ENCODE data around the gene INPP5D.

INPP5D gene

DNA sequence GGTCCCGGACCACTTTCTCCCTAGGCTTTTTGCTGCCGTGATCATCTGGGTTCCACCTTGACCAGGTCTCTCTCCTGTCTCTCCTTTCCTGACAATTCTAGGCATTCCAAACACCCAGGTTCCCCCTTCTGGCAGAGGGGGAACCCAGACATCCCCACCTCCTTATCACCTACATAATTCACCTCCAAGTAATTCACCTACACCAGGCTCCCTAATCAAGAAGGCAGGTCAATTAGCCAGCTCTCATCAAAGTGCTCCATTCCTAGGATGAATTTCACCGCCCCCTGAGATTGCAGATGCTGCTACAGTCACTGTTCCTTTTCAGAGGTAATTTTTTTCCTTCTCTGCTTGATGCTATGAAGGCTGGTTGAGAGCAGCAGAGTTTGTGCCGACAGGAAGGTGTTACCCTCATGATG is 149.0 kb downstream of the INPP5D start:
- no peak overlapping the region for H3K27ac ChIP-seq
- no peak for TF ChIP-seq CTCF (conservative IDR thresholded peaks at IDR 0.05)

- H3K27ac ChIP-seq = no peak overlapping the region
- TF ChIP-seq CTCF (conservative IDR thresholded peaks at IDR 0.05) = no peak
These were observed 149.5 kb downstream of the INPP5D start for GRCh38 chr2:233209533-233210171.

DNA sequence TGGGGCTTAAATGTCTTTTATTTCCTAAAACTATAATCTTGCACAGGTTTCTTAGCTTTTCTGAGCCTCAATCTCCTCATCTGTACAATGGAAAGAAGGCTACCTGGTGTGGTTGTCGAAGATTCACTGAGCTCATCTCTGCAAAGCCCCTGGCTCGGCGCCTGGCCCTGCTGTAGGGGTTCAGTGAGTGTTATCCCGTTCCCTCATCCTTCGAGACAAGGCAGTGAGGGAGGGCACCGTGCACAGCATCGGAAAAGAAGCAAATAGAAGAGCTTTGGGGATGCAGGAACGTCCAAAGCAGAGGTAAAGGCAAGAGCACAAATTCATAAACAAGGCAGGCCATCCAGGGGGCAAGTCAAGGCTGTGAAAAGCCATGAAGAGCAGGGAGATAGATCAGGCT is 150.1 kb downstream of the INPP5D start:
- no peak overlapping the region for H3K27ac ChIP-seq
- no peak for TF ChIP-seq CTCF (conservative IDR thresholded peaks at IDR 0.05)

DNA sequence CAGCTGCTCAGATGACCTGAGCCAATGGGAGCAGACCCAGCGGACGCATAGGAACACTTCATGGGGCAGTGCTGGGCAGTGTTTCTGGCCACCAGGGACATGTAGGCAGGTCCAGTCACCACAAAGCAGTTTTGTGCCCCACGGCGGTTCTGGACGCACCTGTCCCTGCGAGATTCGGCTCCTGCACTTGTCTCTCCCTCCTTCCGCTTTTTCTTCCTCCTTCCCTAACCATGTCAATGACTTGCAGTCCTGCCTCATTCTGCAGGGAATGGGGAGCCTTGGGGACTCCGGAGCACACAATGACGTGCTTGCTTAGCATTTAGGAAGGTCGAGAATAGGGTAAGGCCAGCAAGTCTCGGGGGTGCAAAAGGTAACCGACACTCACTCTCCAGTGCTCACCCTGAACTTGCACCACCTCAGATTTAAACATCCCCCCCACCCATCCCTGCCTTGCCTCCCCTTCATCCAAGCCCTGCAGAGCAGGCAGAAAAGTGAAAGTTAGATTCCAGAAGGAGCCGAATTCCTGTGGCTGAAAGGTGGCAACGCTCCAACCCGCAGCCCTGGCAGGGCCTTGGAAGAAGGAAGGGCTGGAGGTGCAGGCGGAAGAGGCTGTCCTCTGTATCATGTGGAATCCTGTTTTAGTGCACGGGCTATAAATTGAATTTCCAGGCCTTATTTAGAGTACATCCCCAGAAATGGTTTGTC is 150.9 kb downstream of the INPP5D start:
- no peak overlapping the region for H3K27ac ChIP-seq
- TF ChIP-seq CTCF (conservative IDR thresholded peaks at IDR 0.05) = no peak

- H3K27ac ChIP-seq = no peak overlapping the region
- no peak for TF ChIP-seq CTCF (conservative IDR thresholded peaks at IDR 0.05)
These were observed 151.4 kb downstream of the INPP5D start for GRCh38 chr2:233211548-233211895.

GRCh38 chr2:233213011-233213410 is 152.9 kb downstream of the INPP5D start:
- H3K27ac ChIP-seq = no peak overlapping the region
- TF ChIP-seq CTCF (conservative IDR thresholded peaks at IDR 0.05) = no peak

DNA sequence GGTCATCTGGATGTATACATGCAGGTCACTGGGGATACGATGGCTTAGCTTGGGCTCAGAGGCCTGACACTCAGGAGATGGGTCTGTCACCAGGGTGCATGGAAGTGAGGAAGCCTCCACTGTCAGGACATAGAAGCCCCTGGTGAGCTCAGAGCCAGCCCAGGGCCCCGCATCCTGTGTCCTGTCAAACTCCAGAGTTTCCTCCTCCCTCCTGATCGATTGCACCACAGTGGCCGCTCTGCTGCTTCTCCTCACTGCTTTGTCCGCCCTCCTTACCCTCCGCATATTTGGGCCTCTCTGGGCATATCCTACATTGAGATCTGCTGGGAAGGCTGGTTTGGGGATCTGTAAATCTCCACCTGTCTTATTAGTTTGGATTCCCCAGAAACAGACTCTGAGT is 153.8 kb downstream of the INPP5D start:
- no peak for TF ChIP-seq CTCF (conservative IDR thresholded peaks at IDR 0.05)
- no peak overlapping the region for H3K27ac ChIP-seq
